HG03025 (cell line): Measurements from ENCODE around the gene MED15.
"Not testable (repeated sequence)": the region's sequence is repeated elsewhere in the genome, so short reads cannot be mapped to it uniquely, and the experiment has no call there.

Experiments used
- ATAC-seq: cut with Tn5 transposase; IDR thresholded peaks from one replicate; pipeline ENCODE4 v1.9.1; 2021; ENCODE audit warnings: mild to moderate bottlenecking, moderate library complexity; ENCODE audit not compliant: unreplicated experiment, low FRiP score

Gene MED15

GRCh38 chr22:20508067-20508755 lies 801 bp downstream of the MED15 start:
- not testable (repeated sequence) for ATAC-seq

GRCh38 chr22:20508815-20509271 lies 1.4 kb downstream of the MED15 start:
- ATAC-seq: no peak

- ATAC-seq: no peak
Observed at GRCh38 chr22:20509344-20510047, 2.1 kb downstream of the MED15 start.

GRCh38 chr22:20510811-20511577 lies 3.6 kb downstream of the MED15 start:
- no peak for ATAC-seq

- ATAC-seq: no peak
Observed at GRCh38 chr22:20511578-20512229, 4.3 kb downstream of the MED15 start.

- ATAC-seq: no peak
Observed at GRCh38 chr22:20514658-20515406, 7.4 kb downstream of the MED15 start.

GRCh38 chr22:20516399-20516798 lies 9.0 kb downstream of the MED15 start:
- ATAC-seq: no peak

- ATAC-seq: no peak
Observed at GRCh38 chr22:20517422-20517821, 10.0 kb downstream of the MED15 start.

- ATAC-seq: no peak
Observed at GRCh38 chr22:20517841-20518592, 10.6 kb downstream of the MED15 start.

GRCh38 chr22:20519558-20519957 lies 12.1 kb downstream of the MED15 start:
- ATAC-seq: no peak

- no peak for ATAC-seq
Observed at GRCh38 chr22:20520093-20520511, 12.7 kb downstream of the MED15 start.

- no peak for ATAC-seq
Observed at GRCh38 chr22:20522134-20523004, 15.0 kb downstream of the MED15 start.

GRCh38 chr22:20523086-20523983 lies 15.9 kb downstream of the MED15 start:
- ATAC-seq: no peak

GRCh38 chr22:20524004-20524481 lies 16.6 kb downstream of the MED15 start:
- no peak for ATAC-seq

- ATAC-seq: no peak
Observed at GRCh38 chr22:20525048-20525447, 17.6 kb downstream of the MED15 start.

- ATAC-seq: no peak
Observed at GRCh38 chr22:20526305-20526627, 18.9 kb downstream of the MED15 start.

GRCh38 chr22:20526628-20527355 lies 19.4 kb downstream of the MED15 start:
- ATAC-seq: no peak
